ENCODE results near the gene E4F1.
"Not testable (repeated sequence)": the region's sequence is repeated elsewhere in the genome, so short reads cannot be mapped to it uniquely, and the experiment has no call there.

Gene E4F1

DNA sequence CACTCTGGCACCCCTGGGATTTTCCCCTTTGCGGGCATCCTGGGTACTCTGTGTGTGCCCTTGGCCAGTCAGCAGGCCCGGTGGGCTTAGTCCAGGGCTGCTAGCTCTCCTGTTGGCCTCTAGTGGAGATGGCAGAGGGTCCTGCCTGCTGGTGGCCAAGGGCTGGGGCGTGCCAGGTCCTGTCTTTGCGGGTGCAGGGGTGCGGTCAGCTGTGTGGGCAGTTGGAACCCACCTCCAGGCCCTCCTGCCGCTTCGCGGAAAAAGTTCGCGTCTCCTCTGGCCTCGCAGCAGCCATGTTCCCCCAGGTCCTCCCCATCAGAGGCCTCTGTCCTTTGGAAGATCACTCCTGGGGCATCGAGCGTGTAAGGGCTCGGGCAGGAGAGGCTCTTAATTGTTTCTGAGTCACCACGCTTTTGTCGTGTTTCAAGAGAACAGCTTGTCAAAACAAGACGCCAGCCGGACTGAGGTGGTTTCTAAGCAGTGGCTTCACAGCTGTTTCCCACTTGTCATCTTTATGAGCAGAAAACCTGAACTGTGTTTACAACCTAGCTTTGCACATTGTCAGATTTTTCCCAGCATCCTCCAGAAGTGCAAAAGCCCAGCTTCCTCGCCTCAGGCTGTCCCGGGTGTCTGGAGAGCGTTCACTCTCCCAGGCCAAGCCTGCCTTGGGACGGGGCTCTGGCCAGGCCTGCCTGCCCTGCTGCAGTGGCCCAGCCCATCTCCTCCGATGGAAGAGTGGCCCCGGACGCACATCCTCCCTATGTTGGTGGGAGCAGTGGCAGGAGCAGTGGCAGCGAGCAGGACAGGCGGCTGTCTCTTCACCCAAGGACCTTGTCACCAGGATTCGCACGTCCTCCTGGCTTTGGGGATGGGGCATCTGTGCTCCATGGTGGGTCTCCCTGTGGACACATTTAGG lies 7.9 kb downstream of the E4F1 start:
- no peak for DNase-seq

DNA sequence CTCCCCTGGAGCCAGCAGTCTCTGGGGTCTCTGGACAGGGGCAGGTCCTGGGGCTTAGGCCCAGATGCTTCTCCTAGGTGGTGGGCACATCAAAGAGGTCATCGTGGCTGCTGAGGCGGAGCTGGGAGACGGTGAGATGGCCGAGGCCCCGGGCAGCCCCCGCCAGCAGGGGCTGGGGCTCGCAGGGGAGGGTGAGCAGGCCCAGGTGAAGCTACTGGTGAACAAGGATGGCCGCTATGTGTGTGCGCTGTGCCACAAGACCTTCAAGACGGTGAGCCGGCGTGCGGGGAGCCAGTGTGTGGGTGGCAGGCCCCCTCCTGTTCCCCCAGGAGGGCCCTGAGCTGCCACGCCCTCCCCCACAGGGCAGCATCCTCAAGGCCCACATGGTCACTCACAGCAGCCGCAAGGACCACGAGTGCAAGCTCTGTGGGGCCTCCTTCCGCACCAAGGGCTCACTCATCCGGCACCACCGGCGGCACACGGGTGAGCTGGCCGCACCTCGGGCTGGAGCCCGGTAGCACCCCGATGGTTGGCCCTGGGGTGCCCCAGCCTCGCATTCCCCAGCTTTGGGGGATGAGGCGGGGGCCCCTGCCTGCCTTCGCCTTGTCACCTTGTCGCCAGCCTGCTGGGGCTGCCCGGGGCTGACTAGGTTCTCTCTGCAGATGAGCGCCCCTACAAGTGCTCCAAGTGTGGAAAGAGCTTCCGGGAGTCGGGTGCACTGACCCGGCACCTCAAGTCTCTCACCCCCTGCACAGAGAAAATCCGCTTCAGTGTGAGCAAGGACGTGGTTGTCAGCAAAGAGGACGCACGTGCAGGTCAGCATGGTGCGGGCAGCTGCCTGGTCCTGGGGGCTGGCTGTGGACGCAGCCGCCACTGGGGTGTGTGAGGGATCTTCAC lies 9.0 kb downstream of the E4F1 start:
- no peak for DNase-seq

DNA sequence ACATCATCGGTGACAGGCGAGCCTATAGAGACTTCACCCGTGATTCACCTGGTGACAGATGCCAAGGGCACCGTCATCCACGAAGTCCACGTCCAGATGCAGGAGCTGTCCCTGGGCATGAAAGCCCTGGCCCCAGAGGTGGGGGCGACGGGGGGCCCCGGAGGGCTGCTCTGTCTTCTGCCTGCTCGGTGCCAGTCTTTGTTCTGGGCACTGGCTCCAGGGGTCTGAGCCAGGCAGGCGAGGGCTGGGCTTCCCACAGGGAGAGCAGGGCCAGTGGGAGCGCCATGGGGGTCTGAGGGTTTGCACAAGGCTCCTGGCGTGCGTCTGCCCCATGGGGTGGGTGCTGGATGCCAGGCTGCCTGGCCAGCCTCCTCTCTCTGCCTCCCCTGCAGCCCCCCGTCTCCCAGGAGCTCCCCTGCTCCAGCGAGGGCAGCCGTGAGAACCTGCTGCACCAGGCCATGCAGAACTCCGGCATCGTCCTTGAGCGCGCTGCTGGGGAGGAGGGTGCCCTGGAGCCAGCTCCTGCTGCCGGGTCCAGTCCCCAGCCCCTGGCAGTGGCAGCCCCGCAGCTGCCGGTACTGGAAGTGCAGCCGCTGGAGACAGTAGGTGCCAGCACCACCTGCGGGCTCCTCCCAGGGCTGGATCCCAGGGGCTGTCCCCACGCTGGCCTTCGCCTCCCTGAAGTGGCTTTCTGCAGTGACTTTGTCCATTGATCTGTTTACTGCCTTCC lies 9.8 kb downstream of the E4F1 start:
- no peak for DNase-seq

DNA sequence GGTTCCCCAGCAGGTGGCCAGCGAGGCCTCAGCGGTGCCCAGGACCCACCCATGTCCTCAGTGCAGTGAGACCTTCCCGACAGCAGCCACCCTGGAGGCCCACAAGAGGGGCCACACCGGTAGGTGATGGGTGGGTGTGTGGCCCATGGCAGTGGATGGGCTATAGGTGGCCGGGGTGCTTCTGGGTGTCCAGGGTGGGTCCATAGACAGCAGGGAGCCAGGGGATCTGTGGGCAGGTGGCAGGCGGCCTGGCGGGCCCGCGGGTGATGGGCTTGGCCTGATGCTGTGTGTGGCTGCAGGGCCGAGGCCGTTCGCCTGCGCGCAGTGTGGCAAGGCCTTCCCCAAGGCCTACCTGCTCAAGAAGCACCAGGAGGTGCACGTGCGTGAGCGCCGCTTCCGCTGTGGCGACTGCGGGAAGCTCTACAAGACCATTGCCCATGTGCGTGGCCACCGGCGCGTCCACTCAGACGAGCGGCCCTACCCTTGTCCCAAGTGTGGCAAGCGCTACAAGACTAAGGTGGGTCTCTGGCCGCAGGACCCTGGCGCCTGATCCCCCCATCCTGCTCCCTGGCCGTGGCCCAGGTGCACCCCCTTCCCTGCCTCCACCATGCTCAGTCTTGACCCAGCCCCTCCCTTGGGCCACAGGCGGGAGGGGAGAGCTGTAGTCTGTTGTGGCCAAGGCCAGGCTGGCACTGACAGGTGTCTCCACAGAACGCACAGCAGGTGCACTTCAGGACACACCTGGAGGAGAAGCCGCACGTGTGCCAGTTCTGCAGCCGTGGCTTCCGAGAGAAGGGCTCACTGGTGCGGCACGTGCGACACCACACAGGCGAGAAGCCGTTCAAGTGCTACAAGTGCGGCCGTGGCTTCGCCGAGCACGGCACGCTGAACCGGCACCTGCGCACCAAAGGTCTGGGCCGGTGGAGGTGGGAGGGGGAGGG lies 10.8 kb downstream of the E4F1 start:
- no peak for DNase-seq

DNA sequence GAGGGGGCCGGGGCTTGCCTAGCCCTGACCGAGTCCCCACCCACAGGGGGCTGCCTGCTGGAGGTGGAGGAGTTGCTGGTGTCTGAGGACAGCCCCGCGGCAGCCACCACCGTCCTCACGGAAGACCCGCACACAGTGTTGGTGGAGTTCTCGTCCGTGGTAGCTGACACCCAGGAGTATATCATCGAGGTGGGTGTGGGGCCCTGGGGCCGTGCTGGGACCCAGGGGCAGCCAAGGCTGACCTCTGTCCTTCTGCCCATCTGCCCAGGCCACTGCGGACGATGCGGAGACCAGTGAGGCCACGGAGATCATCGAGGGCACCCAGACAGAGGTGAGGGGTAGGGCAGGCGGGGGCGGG lies 11.4 kb downstream of the E4F1 start:
- no peak for DNase-seq

DNA sequence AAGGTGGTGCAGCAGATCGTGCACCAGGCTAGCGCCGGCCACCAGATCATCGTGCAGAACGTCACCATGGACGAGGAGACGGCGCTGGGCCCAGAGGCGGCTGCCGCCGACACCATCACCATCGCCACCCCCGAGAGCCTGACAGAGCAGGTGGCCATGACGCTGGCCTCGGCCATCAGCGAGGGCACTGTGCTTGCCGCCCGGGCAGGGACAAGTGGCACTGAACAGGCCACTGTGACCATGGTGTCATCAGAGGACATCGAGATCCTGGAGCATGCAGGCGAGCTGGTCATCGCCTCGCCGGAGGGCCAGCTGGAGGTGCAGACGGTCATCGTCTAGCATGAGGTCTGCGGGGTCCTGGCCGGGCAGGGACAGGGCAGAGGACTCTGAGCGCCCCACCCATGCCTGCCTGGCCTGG lies 11.9 kb downstream of the E4F1 start:
- DNase-seq: no peak

DNA sequence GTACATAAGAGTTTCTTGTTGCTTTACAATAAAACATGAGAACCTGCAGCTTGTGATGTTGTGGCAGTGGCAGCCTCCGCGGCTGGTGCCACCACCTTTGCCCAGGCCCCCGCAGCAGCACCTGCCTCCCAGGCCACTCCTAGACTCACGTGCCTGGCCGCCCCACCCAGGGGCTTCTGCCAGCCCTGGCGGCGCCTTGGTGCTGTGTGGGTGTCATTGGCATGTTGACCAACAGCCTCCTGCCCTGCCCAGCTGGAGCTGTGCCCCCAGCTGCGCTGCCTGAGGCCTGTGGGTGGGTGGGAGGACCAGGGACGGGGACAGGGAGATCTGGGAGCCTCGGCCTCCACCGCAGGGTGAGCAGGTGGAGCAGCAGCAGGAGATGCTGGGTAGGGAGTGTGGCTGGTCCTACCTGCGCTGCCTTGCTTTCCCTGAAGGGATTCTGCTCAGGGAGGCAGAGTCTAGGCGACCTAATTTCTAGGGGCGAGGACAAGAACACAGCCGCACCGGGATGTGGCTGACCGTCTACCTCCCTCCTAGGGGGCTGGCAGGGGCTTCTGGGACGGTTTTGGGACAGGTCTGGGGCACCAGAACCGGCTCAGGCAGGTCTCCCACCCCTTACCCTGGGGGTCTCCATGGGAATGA lies 12.4 kb downstream of the E4F1 start:
- no peak for DNase-seq

DNA sequence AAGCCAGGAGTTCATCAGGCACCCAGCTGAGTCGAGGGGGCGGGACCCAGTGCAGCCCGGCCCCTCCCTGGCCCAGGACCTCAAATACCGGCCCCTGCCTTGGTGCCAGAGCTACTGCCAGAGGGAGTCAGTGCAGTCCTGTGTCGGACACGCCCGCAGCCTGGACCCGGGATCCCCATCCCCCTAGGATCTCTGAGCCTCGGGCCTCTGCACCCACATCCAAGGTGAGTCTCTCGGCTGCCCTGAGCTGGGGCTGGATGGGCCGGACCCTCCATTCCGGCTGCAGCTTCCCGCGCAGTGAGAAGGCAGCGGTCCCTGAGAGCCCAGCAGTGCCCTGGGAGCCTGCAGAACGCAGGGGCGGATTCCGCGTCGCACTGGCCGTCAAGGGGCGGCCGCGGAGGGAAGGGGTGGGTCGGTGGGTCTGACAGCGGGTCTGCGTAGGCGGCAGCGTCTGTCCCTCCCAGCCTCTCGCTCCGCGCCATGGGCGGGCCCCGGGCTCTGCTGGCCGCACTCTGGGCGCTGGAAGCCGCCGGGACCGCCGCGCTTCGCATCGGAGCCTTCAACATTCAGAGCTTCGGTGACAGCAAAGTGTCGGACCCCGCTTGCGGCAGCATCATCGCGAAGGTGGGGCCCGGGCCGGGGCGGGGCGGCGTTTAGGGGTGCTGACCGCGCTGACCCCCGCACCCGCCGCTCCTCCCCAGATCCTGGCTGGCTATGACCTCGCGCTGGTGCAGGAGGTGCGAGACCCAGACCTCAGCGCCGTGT lies 13.1 kb downstream of the E4F1 start, which contains the start of gene DNASE1L2:
TSS of gene DNASE1L2 (plus strand) at position 108 of the 765 bp plus-strand sequence. CDS start at position 481, 373 bp downstream.
- DNase-seq: no peak

DNA sequence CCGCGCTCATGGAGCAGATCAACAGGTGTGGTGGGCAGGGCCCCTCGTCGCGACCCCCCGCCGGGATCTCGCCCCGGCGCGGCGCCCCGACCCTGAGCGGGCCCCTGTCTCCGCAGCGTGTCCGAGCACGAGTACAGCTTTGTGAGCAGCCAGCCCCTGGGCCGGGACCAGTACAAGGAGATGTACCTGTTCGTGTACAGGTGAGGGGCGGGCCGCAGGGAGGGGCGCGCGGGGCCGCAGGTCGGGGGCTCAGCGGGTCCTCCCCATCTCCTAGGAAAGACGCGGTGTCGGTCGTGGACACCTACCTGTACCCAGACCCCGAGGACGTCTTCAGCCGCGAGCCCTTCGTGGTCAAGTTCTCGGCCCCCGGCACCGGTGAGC lies 13.7 kb downstream of the E4F1 start:
- DNase-seq: no peak

DNA sequence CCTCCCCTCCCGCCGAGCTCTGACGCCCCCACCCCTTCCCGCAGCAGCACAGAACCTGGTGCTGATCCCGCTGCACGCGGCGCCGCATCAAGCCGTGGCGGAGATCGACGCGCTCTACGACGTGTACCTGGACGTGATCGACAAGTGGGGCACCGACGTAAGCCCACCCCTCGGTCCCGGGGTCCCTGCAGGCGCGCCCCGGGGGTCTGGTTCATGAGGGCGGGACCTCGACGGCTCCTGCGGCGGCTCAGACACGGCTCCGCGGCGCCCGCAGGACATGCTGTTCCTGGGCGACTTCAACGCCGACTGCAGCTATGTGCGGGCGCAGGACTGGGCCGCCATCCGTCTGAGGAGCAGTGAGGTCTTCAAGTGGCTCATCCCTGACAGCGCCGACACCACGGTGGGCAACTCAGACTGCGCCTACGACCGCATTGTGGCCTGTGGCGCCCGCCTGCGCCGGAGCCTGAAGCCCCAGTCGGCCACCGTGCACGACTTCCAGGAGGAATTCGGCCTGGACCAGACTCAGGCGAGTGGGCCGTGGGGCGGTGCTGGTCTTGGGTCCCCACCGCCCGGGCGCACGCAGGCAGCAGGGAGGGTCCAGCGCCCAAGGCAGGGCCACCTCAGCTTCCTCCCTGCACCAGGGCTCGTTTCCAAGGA lies 14.2 kb downstream of the E4F1 start:
- DNase-seq: no peak

DNA sequence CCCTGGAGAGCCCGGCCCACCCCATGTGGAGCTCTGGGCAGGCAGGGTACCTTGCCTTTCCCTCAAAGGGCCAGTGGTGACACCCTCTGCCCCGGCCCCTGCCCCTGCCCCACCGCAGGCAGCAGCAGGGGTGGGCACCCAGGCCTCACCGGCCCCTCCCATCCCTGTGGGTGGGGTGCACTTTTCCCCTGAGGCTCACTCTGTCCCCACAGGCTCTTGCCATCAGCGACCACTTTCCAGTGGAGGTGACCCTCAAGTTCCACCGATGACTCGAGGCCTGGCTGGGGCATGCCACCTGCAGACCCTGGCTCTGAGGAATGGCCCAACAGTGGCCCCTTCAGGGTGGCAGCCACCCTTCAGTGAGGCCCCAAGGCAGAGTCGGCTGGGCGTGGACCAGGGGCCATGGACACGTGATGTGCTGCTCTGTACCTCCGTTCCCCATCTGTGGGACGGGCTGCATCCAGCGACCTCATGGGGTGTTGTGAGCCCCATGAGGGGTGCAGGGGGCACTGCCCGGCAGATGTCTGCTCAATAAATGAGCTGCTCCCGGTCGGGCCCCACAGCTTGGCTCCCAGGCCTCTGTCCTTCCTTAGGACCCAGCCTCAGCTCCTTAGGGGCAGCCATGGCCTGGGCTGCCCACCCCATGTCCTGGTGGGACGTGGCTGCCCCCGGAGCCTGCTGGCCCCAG lies 14.9 kb downstream of the E4F1 start:
- no peak for DNase-seq

DNA sequence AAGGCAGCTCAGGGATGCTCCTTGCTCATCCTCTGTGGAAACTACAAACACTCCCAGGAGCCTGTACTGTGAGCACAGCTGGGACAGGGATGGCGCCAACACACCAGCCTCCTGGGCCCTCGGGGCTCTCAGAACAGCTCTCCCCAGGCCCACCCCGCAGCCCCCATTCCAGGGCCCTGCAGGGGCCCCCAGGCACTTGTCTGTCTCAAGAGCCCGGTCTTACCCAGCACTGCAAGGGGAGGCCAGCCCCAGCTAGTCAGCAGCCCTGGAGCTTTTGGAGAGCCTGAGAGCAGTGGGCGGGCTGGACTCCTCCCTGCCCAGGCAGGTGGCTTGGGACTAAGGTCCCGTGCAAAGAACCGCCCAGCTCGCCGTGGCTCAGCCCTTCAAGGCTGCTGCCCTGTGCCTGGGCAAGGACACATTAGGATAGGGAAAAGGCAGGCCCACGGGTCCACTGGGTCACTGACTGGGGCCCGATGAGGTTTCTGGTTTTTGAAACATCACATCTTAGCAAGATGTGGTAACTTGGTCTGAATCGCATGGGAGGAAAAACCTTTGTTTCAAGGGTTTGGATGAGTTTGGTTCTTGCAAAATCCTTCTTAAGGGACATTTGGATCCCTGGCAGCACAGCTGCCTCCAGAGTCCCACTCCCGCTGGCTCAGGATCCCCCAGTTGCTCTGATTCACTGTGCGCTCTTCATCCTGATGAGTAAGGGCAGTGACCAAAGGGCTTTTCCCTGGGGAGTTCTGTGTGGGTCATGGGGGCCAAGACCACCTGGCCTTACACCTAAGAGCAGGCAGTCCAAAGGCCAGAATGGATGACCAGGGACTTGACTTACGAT lies 15.7 kb downstream of the E4F1 start:
- no peak for DNase-seq

DNA sequence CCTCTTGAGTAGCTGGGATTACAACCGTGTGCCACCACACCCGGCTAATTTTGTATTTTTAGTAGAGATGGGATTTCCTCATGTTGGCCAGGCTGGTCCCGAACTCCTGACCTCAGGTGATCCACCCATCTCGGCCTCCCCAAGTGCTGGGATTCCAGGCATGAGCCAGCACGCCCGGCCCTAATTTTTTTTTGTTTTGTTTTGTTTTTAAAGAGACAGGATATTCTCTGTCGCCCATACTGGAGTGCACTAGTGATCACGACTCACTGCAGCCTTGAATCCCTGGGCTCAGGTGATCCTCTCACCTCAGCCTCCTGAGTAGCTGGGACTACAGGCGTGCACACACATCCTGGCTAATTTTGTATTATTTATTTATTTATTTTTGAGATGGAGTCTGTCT lies 16.9 kb downstream of the E4F1 start:
- DNase-seq: not testable (repeated sequence)

DNA sequence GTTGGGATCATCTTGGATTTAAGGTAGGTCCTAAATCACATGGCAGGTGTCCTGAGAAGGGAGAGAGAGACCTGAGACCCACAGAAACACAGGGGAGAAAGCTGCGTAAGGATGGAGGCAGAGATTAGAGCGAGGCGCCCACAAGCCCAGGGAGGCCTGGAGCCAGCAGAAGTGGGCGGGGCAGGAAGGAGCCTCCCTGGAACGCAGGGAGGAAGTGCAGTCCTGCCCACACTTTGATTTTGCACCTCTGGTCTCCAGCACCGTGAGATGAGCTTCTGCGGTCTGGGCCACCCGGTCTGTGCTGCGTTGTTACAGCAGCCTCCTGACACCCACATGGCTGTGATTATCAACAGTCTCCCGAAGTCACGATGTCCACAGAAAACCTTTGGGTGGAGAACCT lies 19.2 kb downstream of the E4F1 start:
- no peak for DNase-seq

DNA sequence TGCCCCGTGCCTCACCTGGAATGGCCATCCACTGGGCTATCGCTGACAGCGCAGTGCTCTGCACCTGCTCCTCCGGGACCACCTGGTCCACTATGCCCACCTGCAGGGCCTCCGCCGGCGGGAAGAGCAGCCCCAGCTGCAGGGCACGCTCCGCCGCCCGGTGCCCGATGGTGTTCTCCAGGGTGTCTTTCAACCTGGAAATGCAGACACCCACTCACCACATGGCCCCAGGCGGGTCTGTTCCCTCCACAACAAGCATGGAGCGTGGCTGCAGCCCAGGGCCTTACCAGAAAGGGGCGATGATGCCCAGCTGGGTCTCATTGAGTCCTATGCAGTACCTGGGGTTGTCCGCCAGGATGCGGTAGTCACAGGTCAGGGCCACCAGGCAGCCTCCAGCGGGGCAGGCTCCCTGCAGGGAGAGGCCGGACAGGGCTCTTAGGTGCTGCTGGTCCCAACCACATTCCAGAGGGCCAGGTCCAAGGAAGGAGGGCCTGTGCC lies 19.7 kb downstream of the E4F1 start:
- DNase-seq: no peak

DNA sequence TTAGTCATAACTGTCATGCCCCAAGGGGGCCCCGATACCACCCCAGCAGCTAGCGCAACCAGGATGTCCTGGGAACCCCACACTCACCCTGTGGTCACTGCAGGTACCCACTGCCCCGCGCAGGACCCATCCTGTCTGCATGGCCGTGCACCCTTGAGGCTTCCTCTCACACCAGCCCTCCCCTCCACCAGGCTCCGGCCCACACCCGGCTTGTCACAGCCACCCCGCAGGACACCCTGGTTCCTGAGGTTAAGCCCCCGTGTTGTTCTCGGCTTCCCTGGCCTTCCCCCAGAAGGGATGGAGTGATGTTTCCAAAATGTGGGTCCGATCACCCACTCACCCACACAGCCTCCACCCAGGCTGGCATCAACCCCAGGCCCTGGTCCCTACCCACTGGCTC lies 20.4 kb downstream of the E4F1 start:
- no peak for DNase-seq

DNA sequence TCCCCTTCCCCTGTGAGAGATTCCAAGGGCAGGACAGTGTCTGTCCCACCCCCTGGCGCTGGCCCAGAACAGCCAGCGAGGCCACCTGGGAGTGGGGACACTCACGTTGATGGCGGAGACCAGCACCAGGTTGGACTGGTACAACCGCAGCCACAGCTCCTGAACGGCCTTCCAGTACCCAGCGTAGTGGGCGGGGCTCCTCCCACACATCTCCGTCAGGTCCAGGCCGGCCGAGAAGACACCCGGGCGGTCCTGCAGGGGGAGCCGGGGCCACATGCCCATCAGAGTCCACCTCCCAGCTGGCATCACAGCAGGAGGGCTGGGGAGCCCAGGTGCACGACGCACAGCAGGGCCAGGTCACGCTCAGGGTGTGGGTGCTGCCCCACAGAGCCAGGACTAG lies 20.9 kb downstream of the E4F1 start:
- no peak for DNase-seq
